ENCODE measurements around the gene MORN4.

The MORN4 gene

GRCh38 chr10:97632949-97633884, at the start of gene MORN4:
TSS of gene MORN4 (minus strand) at chr10:97633500. CDS start at chr10:97619653, 13,847 bp downstream.
- Histone ChIP-seq H3K27me3 (ENCODE audit: insufficient read depth, low read length) (no peaks in the 10 kb centered on the region), H3K27ac (ENCODE audit: low read depth, low read length) (no peak within 1 kb of the TSS), H3K4me1 (ENCODE audit: control insufficient read depth, insufficient read depth, low read length, unreplicated experiment) (no peaks in the 10 kb centered on the region), H3K4me3 (ENCODE audit: low read depth, low read length) (peak within 1 kb of the TSS; percentile 93), H3K79me2 (ENCODE audit: control insufficient read depth, insufficient read depth, low read length, unreplicated experiment) (no peaks in the 10 kb centered on the region), H2AFZ (ENCODE audit: low read length, unreplicated experiment) (peak within 1 kb of the TSS; percentile 94), H3K36me3 (ENCODE audit: insufficient read depth, low read length) (no peaks in the 10 kb centered on the region)

- peaks cover 47% of the 10 kb centered on the region for H3K79me2 ChIP-seq (ENCODE audit: control insufficient read depth, insufficient read depth, low read length, unreplicated experiment)
- H3K27me3 ChIP-seq (ENCODE audit: insufficient read depth, low read length) = no peaks in the 10 kb centered on the region
- peaks cover 21% of the 10 kb centered on the region for H3K4me1 ChIP-seq (ENCODE audit: control insufficient read depth, insufficient read depth, low read length, unreplicated experiment)
- H3K4me3 ChIP-seq (ENCODE audit: low read depth, low read length) = no peak overlapping the region
- H3K36me3 ChIP-seq (ENCODE audit: insufficient read depth, low read length) = 0 out of 2 replicates have a peak, but pooled peaks cover 4% of the 10 kb centered on the region
- H3K27ac ChIP-seq (ENCODE audit: low read depth, low read length) = no peak overlapping the region
- H2AFZ ChIP-seq (ENCODE audit: low read length, unreplicated experiment) = no peak overlapping the region
These were observed 48.7 kb upstream of the MORN4 start for GRCh38 chr10:97682042-97682441.

DNA sequence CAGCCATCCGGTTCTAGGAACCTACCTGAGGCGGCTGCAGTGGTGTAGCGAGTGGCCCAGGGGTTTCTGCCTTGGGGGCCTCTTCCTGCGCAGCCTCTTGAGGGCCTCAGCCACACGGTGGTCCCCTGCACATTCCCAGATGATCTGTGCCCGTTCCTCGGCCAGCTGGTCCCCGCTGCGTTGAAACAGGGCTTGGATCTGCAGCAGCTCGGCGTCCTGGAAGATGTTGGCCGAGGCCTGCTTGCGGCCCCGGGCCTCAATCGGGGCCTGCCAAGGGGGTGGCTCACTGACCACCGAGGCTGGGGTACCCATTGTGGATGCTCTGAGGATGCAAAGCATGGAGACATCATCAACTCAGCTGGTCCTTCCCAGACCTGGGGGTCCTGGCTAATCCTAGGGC, 46.3 kb upstream of the MORN4 start:
- no peaks in the 10 kb centered on the region for H3K27me3 ChIP-seq (ENCODE audit: insufficient read depth, low read length)
- no peak overlapping the region for H2AFZ ChIP-seq (ENCODE audit: low read length, unreplicated experiment)
- H3K4me3 ChIP-seq (ENCODE audit: low read depth, low read length) = no peak overlapping the region
- H3K79me2 ChIP-seq (ENCODE audit: control insufficient read depth, insufficient read depth, low read length, unreplicated experiment) = peaks cover 26% of the 10 kb centered on the region
- peaks cover 18% of the 10 kb centered on the region for H3K4me1 ChIP-seq (ENCODE audit: control insufficient read depth, insufficient read depth, low read length, unreplicated experiment)
- H3K27ac ChIP-seq (ENCODE audit: low read depth, low read length) = no peak overlapping the region
- peaks cover 12% of the 10 kb centered on the region for H3K36me3 ChIP-seq (ENCODE audit: insufficient read depth, low read length)

- no peak overlapping the region for H3K4me3 ChIP-seq (ENCODE audit: low read depth, low read length)
These were observed 43.7 kb upstream of the MORN4 start for GRCh38 chr10:97676770-97677581.

DNA sequence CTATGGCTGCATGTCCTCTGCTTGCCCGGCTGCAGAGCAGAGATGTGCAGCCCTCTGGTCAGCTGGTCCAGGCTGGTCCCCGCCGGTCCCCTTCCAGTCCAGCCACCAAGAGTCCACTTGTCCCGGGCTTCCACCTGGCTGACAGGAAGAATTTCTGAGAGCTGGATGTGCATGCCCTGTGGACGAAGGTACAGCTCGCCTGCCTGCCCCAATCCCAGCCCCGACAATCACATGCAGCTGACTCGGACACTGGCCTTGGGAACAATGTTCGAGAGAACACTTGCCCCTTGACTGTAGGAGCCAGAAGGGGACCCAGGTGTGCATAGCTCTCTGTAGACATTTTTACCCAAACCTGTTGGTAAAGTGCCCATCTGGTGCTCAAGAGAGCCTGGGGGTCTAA, 41.9 kb upstream of the MORN4 start:
- Histone ChIP-seq H2AFZ (ENCODE audit: low read length, unreplicated experiment) (no peak overlapping the region), H3K79me2 (ENCODE audit: control insufficient read depth, insufficient read depth, low read length, unreplicated experiment) (peaks cover 3% of the 10 kb centered on the region), H3K27me3 (ENCODE audit: insufficient read depth, low read length) (no peaks in the 10 kb centered on the region), H3K4me1 (ENCODE audit: control insufficient read depth, insufficient read depth, low read length, unreplicated experiment) (peaks cover 16% of the 10 kb centered on the region), H3K4me3 (ENCODE audit: low read depth, low read length) (no peak overlapping the region), H3K27ac (ENCODE audit: low read depth, low read length) (no peak overlapping the region), H3K36me3 (ENCODE audit: insufficient read depth, low read length) (peaks cover 12% of the 10 kb centered on the region)

More at GRCh38 chr10:97676770-97677581, 43.7 kb upstream of the MORN4 start:
- peaks cover 16% of the 10 kb centered on the region for H3K4me1 ChIP-seq (ENCODE audit: control insufficient read depth, insufficient read depth, low read length, unreplicated experiment)
- no peaks in the 10 kb centered on the region for H3K27me3 ChIP-seq (ENCODE audit: insufficient read depth, low read length)
- no peak overlapping the region for H3K27ac ChIP-seq (ENCODE audit: low read depth, low read length)
- H3K79me2 ChIP-seq (ENCODE audit: control insufficient read depth, insufficient read depth, low read length, unreplicated experiment) = peaks cover 9% of the 10 kb centered on the region
- H2AFZ ChIP-seq (ENCODE audit: low read length, unreplicated experiment) = no peak overlapping the region
- H3K36me3 ChIP-seq (ENCODE audit: insufficient read depth, low read length) = peaks cover 12% of the 10 kb centered on the region

DNA sequence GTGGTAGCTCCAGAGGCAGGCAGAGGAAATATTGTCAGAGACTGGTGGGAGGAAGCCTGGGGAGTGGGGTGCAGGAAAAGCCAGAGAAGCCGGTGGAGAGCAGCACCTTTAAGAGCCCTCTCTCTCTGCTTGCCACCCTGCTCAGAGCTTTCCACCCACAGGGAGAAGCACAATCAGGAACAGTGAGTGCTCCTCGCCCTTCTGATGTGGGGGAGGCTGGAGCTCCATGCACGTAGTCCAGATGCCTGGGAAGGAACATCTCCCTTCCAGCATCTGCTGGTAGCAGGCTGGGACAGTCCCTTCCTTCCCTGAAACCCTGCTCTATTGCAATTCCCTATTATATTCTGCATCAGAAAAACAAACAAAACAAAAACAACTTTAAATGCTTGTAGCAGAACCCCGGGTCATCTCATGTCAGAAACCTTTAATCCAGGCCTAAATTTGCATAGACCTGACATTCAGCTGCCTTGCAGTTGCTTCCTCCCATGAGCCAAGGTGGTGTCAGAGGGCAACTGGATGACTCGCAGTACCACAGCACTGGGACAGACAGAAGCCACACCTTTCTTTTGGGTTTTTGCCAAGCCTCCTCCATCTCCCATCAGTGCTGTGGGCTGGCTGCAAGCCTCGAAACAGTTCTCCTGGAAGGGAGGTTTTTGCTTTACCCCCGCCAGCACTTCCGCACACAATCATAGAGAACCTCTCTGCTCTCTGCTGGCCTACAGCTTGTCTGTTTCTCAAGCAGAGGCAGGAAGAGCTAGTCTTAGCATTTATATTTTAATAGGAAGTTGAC, 40.6 kb upstream of the MORN4 start:
- Histone ChIP-seq H3K27ac (ENCODE audit: low read depth, low read length) (0 out of 2 replicates have a peak overlapping the region, but pooled peaks have one; percentile 13), H3K4me3 (ENCODE audit: low read depth, low read length) (no peak overlapping the region), H3K36me3 (ENCODE audit: insufficient read depth, low read length) (peaks cover 12% of the 10 kb centered on the region)

GRCh38 chr10:97669571-97669970, 36.3 kb upstream of the MORN4 start:
- Histone ChIP-seq H3K79me2 (ENCODE audit: control insufficient read depth, insufficient read depth, low read length, unreplicated experiment) (no peaks in the 10 kb centered on the region), H3K4me3 (ENCODE audit: low read depth, low read length) (no peak overlapping the region), H3K27ac (ENCODE audit: low read depth, low read length) (no peak overlapping the region), H3K4me1 (ENCODE audit: control insufficient read depth, insufficient read depth, low read length, unreplicated experiment) (peaks cover 10% of the 10 kb centered on the region), H3K27me3 (ENCODE audit: insufficient read depth, low read length) (no peaks in the 10 kb centered on the region), H3K36me3 (ENCODE audit: insufficient read depth, low read length) (peaks cover 10% of the 10 kb centered on the region; the same call in 1 of the 2 replicates), H2AFZ (ENCODE audit: low read length, unreplicated experiment) (no peak overlapping the region)

More for the DNA sequence above, 40.6 kb upstream of the MORN4 start:
- Histone ChIP-seq H3K4me1 (ENCODE audit: control insufficient read depth, insufficient read depth, low read length, unreplicated experiment) (peaks cover 16% of the 10 kb centered on the region), H3K27me3 (ENCODE audit: insufficient read depth, low read length) (no peaks in the 10 kb centered on the region), H3K79me2 (ENCODE audit: control insufficient read depth, insufficient read depth, low read length, unreplicated experiment) (no peaks in the 10 kb centered on the region), H2AFZ (ENCODE audit: low read length, unreplicated experiment) (no peak overlapping the region)

GRCh38 chr10:97667463-97667862, 34.2 kb upstream of the MORN4 start:
- Histone ChIP-seq H3K4me3 (ENCODE audit: low read depth, low read length) (no peak overlapping the region), H3K27me3 (ENCODE audit: insufficient read depth, low read length) (no peaks in the 10 kb centered on the region), H2AFZ (ENCODE audit: low read length, unreplicated experiment) (no peak overlapping the region), H3K79me2 (ENCODE audit: control insufficient read depth, insufficient read depth, low read length, unreplicated experiment) (no peaks in the 10 kb centered on the region), H3K36me3 (ENCODE audit: insufficient read depth, low read length) (peaks cover 20% of the 10 kb centered on the region), H3K4me1 (ENCODE audit: control insufficient read depth, insufficient read depth, low read length, unreplicated experiment) (no peaks in the 10 kb centered on the region), H3K27ac (ENCODE audit: low read depth, low read length) (no peak overlapping the region)

DNA sequence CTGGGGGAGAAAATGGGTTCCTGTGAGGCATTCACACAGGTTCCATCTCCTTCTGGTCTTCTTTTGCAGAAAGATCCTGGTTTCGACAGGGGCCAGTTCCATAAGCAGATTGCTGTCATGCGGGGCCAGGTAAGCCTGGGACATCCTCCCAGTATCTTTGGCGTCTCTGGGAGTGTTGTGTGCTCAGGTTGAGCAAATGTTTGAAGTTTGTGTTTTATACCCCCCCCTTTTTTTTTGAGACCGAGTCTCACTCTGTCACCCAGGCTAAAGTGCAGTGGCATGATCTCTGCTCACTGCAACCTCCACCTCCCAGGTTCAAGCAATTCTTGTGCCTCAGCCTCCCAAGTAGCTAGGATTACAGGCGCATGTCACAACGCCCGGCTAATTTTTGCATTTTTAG, 33.7 kb upstream of the MORN4 start:
- Histone ChIP-seq H3K4me3 (ENCODE audit: low read depth, low read length) (no peak overlapping the region), H3K27me3 (ENCODE audit: insufficient read depth, low read length) (no peaks in the 10 kb centered on the region), H2AFZ (ENCODE audit: low read length, unreplicated experiment) (no peak overlapping the region), H3K27ac (ENCODE audit: low read depth, low read length) (no peak overlapping the region), H3K79me2 (ENCODE audit: control insufficient read depth, insufficient read depth, low read length, unreplicated experiment) (no peaks in the 10 kb centered on the region), H3K4me1 (ENCODE audit: control insufficient read depth, insufficient read depth, low read length, unreplicated experiment) (no peaks in the 10 kb centered on the region), H3K36me3 (ENCODE audit: insufficient read depth, low read length) (peaks cover 20% of the 10 kb centered on the region)

DNA sequence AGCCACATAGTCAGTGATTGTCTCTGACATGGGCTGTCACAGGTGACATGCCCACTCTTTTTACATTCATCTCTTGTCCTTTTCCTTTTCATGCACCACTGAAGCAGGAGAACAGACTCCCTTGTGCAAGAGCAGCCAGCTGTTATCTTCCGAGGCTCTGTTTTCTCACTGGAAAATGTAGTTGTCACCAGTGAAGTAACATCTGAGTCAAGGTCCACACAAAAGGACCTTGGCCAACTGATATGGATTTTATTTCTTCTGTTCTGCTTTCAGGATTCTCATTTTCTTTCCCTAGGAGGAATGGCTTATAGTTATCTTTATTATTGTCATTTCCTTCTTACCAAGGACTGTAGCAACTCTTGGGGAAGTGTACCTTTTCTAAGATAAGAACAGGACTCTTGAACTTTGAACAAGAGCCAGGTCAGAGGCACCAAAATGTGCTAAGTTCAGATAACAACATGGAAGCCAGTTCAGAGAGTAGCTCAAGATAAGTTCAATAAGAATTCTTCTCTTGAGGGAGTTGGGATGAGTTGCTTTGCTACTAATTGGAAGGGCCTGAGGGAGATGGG, 31.1 kb upstream of the MORN4 start:
- H3K79me2 ChIP-seq (ENCODE audit: control insufficient read depth, insufficient read depth, low read length, unreplicated experiment) = no peaks in the 10 kb centered on the region
- H3K36me3 ChIP-seq (ENCODE audit: insufficient read depth, low read length) = peaks cover 20% of the 10 kb centered on the region
- H3K4me1 ChIP-seq (ENCODE audit: control insufficient read depth, insufficient read depth, low read length, unreplicated experiment) = no peaks in the 10 kb centered on the region
- no peaks in the 10 kb centered on the region for H3K27me3 ChIP-seq (ENCODE audit: insufficient read depth, low read length)
- H3K4me3 ChIP-seq (ENCODE audit: low read depth, low read length) = no peak overlapping the region
- H2AFZ ChIP-seq (ENCODE audit: low read length, unreplicated experiment) = no peak overlapping the region
- H3K27ac ChIP-seq (ENCODE audit: low read depth, low read length) = no peak overlapping the region
